Epithelial cell of prostate (primary cell): Measurements from ENCODE around the gene ZNF516.

ENCODE experiments used
- DNase-seq: peaks from one replicate; pipeline ENCODE4 v3.0.0-alpha.2; 2011; ENCODE audit warnings: low read depth, low spot score
- H3K27ac ChIP-seq: fragments of 450-650 bp; 2 replicates; pipeline ENCODE4 v1.5.1; 2017; ENCODE audit warnings: mild to moderate bottlenecking

Gene ZNF516

GRCh38 chr18:76407681-76408080 is 87.4 kb downstream of the ZNF516 start:
- no peak overlapping the region for H3K27ac ChIP-seq
- DNase-seq, result no peak

GRCh38 chr18:76406791-76407190 is 88.3 kb downstream of the ZNF516 start:
- H3K27ac ChIP-seq, result no peak overlapping the region
- no peak for DNase-seq

GRCh38 chr18:76405681-76406356 is 89.2 kb downstream of the ZNF516 start:
- no peak for DNase-seq
- H3K27ac ChIP-seq, result no peak overlapping the region

- H3K27ac ChIP-seq, result no peak overlapping the region
These were observed 89.8 kb downstream of the ZNF516 start for GRCh38 chr18:76405280-76405679.

GRCh38 chr18:76404345-76404831 is 90.7 kb downstream of the ZNF516 start:
- no peak for DNase-seq
- no peak overlapping the region for H3K27ac ChIP-seq

More at GRCh38 chr18:76405280-76405679, 89.8 kb downstream of the ZNF516 start:
- no peak for DNase-seq

- no peak overlapping the region for H3K27ac ChIP-seq
These were observed 92.7 kb downstream of the ZNF516 start for GRCh38 chr18:76402026-76402990.

DNA sequence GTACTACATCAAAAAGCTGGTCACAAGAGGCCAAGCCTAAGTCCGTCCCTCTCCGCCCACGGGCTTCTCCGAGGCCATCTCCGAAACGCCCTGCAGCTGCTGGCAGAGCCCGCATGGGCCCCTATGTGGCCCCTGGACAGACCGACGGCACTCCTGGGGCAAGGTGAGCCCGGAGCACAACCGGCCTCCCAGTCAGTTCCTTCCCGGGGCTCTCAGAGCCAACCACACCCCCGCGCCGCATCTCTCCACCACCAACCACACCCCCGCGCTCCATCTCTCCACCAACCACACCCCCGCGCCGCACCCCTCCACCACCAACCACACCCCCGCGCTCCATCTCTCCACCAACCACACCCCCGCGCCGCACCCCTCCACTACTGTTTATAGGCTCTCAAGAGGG is 93.5 kb downstream of the ZNF516 start:
- no peak for DNase-seq
- H3K27ac ChIP-seq, result no peak overlapping the region

More at GRCh38 chr18:76402026-76402990, 92.7 kb downstream of the ZNF516 start:
- DNase-seq, result no peak

- DNase-seq, result no peak
- H3K27ac ChIP-seq, result no peak overlapping the region
These were observed 95.2 kb downstream of the ZNF516 start for GRCh38 chr18:76399613-76400391.

DNA sequence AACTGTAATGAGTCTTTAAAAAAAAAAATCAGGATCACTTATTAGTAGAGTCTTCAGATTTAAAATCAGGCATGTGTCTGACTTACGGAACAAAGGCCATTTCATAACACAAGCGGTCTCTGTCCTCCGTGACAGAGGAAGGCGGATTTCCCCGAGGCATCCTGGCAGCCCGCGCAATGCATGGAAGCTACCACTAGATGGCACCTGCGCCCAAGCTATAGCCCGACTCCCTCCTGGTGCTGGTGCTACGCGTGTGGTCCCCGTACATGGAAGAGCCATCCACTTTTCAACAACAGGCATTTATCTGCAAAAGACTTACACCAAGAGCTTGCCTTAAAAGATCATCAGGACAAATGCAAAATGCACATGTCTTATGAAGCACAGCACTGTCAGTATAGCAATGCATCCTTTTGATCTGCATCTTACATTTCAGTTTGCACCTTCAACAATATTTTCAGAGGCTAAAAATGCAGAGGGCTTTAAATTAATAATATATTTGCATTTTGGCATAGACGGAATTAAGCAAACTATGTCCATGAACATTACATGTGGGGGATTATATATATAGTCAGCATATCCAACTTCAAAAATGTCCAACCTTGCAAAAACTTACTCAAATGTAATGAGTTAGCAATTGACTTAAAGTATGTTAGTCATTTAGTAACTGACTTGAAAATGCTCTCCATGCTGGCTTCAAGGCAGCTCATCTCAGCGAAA is 96.0 kb downstream of the ZNF516 start:
- no peak overlapping the region for H3K27ac ChIP-seq
- peak; percentile 2 for DNase-seq

- no peak for DNase-seq
- no peak overlapping the region for H3K27ac ChIP-seq
These were observed 96.7 kb downstream of the ZNF516 start for GRCh38 chr18:76398295-76398694.

- no peak overlapping the region for H3K27ac ChIP-seq
- no peak for DNase-seq
These were observed 97.4 kb downstream of the ZNF516 start for GRCh38 chr18:76397631-76398030.

DNA sequence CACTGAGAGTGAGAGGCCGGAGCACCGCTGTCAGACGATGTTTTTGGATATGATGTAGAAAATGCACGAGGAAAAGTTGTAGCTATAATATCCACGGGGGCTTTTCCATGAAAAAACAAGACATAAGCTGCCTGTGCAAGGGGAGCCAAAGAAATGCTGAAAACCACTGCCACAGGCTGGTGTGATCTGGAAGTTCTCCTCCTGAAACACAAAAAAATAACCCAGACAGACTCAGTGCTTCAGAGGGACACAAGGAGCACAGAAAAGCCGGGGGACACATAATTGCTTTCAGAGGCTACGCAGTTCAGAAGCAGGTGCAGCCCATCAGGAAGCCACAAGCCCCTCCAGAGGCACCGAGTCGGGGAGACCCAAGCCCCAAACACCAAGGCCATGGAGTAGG is 98.2 kb downstream of the ZNF516 start:
- DNase-seq, result no peak
- H3K27ac ChIP-seq, result no peak overlapping the region

- no peak overlapping the region for H3K27ac ChIP-seq
- DNase-seq, result no peak
These were observed 99.4 kb downstream of the ZNF516 start for GRCh38 chr18:76395609-76396008.

GRCh38 chr18:76394780-76395476 is 100.1 kb downstream of the ZNF516 start:
- peak overlapping the region; percentile 33 for H3K27ac ChIP-seq
- peak; percentile 68 for DNase-seq

GRCh38 chr18:76392349-76392748 is 102.7 kb downstream of the ZNF516 start:
- H3K27ac ChIP-seq, result no peak overlapping the region
- DNase-seq, result no peak

- no peak overlapping the region for H3K27ac ChIP-seq
- DNase-seq, result no peak
These were observed 103.3 kb downstream of the ZNF516 start for GRCh38 chr18:76391746-76392145.

- H3K27ac ChIP-seq, result no peak overlapping the region
- DNase-seq, result no peak
These were observed 104.0 kb downstream of the ZNF516 start for GRCh38 chr18:76391038-76391437.

- DNase-seq, result no peak
- no peak overlapping the region for H3K27ac ChIP-seq
These were observed 104.5 kb downstream of the ZNF516 start for GRCh38 chr18:76390452-76391035.

- DNase-seq, result no peak
- no peak overlapping the region for H3K27ac ChIP-seq
These were observed 105.3 kb downstream of the ZNF516 start for GRCh38 chr18:76389716-76390115.
